K562 (cell line): ENCODE data around the gene LRCOL1.

Experiments used
- EZH2 ChIP-seq: IDR thresholded peaks from 2 replicates; pipeline ENCODE4 v1.6.1; 2012; ENCODE audit warnings: low read depth, mild to moderate bottlenecking, inconsistent platforms, low read length, borderline replicate concordance
- KLF6 ChIP-seq: fragments of 250-450 bp; sonication (Bioruptor Pico); IDR thresholded peaks from 2 replicates; pipeline ENCODE4 v1.4.0; 2020; ENCODE audit warnings: mild to moderate bottlenecking, moderate library complexity, borderline replicate concordance
- NFE2L1 ChIP-seq: fragments of 450-650 bp; IDR thresholded peaks from 2 replicates; pipeline ENCODE4 v1.6.1; 2016; ENCODE audit warnings: missing genetic modification characterization, low read depth, mild to moderate bottlenecking, missing compliant biosample characterization, moderate library complexity, borderline replicate concordance
- ZNF384 ChIP-seq: IDR thresholded peaks from 2 replicates; pipeline ENCODE4 v1.6.1; 2012; ENCODE audit warnings: low read depth, low read length, improper control_type of control experiment

- no peak for TF ChIP-seq ZNF384
- TF ChIP-seq KLF6 (CRISPR knock-in tag): no peak
- TF ChIP-seq NFE2L1 (tag): no peak
- TF ChIP-seq EZH2: no peak
These were observed 31.6 kb downstream of the LRCOL1 start for GRCh38 chr12:132578826-132579225.
